Measurements from ENCODE around the gene TMOD1. TPM values are rescaled to one million over a fixed set of nuclear protein-coding genes. Genes with fewer than 3 reads are reported as not detected.
A peak's percentile ranks its signal among the peaks of the same experiment; 100 is the strongest.

The TMOD1 gene
- total RNA-seq, 4 donors from 2014 or later = 1.8 to 4.9 (median 2.9) TPM

- intact Hi-C loops (cut with DNase I; ENCODE audit: low total_unique reads) = no loop called here
- no peak overlapping the region for H3K4me3 ChIP-seq (ENCODE audit: low read depth, poor library complexity, severe bottlenecking)
- TF ChIP-seq POLR2A (IDR thresholded peaks at IDR 0.05) = no peak
- TF ChIP-seq, protein P1, sequence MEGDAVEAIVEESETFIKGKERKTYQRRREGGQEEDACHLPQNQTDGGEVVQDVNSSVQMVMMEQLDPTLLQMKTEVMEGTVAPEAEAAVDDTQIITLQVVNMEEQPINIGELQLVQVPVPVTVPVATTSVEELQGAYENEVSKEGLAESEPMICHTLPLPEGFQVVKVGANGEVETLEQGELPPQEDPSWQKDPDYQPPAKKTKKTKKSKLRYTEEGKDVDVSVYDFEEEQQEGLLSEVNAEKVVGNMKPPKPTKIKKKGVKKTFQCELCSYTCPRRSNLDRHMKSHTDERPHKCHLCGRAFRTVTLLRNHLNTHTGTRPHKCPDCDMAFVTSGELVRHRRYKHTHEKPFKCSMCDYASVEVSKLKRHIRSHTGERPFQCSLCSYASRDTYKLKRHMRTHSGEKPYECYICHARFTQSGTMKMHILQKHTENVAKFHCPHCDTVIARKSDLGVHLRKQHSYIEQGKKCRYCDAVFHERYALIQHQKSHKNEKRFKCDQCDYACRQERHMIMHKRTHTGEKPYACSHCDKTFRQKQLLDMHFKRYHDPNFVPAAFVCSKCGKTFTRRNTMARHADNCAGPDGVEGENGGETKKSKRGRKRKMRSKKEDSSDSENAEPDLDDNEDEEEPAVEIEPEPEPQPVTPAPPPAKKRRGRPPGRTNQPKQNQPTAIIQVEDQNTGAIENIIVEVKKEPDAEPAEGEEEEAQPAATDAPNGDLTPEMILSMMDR (IDR thresholded peaks at IDR 0.05) = no peak
- WGBS, 2 donors = 52 to 56% methylated on average over 3 of the region's 3 CpGs
- DNase-seq (ENCODE audit: low spot score in 2 of 2) = peak in 1 of 2 donors; percentile 53
These were observed 57.2 kb downstream of the TMOD1 start for GRCh38 chr9:97558701-97559101.

- DNase-seq (ENCODE audit: low spot score in 2 of 2) = no peak
- H3K4me3 ChIP-seq (ENCODE audit: low read depth, poor library complexity, severe bottlenecking) = no peak overlapping the region
- TF ChIP-seq, protein P1 (IDR thresholded peaks at IDR 0.05) = no peak
- no peak for TF ChIP-seq POLR2A (IDR thresholded peaks at IDR 0.05)
- WGBS, 2 donors = 78 to 80% methylated on average over 10 of the region's 10 CpGs
- intact Hi-C loops (cut with DNase I; ENCODE audit: low total_unique reads) = no loop called here
These were observed 57.6 kb downstream of the TMOD1 start for GRCh38 chr9:97559111-97559514.

DNA sequence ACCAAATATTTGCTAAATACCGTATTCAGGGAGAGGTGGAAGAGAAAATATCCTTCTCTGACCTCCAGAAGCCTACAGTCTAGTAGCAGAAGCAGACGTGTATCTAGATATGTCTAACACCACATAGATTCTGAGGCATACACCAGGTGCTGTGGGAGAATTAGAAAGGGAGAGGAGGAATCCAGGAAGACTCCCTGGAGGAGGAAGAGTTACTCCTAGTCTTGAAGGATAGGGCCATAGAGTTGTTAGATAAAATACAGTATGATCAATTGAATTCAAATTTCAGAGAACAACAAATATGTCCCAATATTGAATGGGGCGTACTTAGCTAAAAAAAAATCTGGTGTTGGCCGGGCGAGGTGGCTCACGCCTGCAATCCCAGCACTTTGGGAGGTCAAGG lies 58.7 kb downstream of the TMOD1 start:
- TF ChIP-seq, protein P1 (IDR thresholded peaks at IDR 0.05) = no peak
- TF ChIP-seq POLR2A (IDR thresholded peaks at IDR 0.05) = no peak
- WGBS, 2 donors = 90 to 95% methylated on average over 6 of the region's 6 CpGs
- H3K4me3 ChIP-seq (ENCODE audit: low read depth, poor library complexity, severe bottlenecking) = no peak overlapping the region
- intact Hi-C loops (cut with DNase I; ENCODE audit: low total_unique reads) = no loop called here
- DNase-seq (ENCODE audit: low spot score in 2 of 2) = peak in 1 of 2 donors; percentile 9

DNA sequence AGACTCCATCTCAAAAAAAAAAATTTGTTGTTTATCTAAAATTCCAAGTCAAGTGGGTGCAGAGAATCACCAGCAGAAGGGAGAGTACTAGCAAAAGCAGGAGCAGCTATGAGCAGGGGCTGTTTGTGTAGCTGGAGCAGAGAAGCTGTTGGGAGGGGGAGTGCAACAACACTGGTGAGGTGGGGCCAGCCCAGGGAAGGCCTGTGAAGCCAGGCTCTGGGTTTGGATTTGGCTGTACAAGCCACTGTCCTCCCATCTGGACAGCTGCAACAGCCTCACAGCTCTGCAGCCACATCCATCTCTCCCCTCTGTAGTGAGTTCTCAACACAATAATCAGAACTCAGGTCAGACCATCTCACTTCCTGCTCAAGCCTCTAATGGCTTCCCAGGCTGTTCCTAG lies 59.4 kb downstream of the TMOD1 start:
- no peak overlapping the region for H3K4me3 ChIP-seq (ENCODE audit: low read depth, poor library complexity, severe bottlenecking)
- intact Hi-C loops (cut with DNase I; ENCODE audit: low total_unique reads) = no loop called here
- TF ChIP-seq, protein P1 (IDR thresholded peaks at IDR 0.05) = no peak
- TF ChIP-seq POLR2A (IDR thresholded peaks at IDR 0.05) = no peak
- DNase-seq (ENCODE audit: low spot score in 2 of 2) = peak in 1 of 2 donors; percentile 36

DNA sequence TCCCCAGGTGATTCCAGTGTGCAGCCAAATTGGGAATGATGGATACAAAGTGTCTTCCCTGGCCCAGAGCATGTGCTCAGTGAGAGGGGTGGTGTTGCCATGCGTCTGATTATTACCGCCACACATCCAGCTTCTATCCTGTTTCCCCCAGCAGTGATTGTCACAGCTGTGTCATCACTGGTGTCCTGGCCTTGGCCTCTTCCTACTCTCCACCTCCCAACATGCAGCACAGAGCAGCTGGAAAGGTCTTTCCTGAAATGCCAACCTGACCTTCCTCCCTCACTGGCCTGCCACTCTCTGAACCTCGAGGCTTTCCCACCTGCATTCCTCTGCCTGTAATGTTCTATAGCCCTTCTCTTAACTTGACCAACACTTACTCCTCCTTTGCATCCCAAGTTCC lies 60.0 kb downstream of the TMOD1 start:
- no peak overlapping the region for H3K4me3 ChIP-seq (ENCODE audit: low read depth, poor library complexity, severe bottlenecking)
- intact Hi-C loops (cut with DNase I; ENCODE audit: low total_unique reads) = no loop called here
- 78 to 83% methylated on average over 3 of the region's 3 CpGs for WGBS, 2 donors
- peak in 1 of 2 donors; percentile 76 for DNase-seq (ENCODE audit: low spot score in 2 of 2)
- TF ChIP-seq, protein P1 (IDR thresholded peaks at IDR 0.05) = no peak
- TF ChIP-seq POLR2A (IDR thresholded peaks at IDR 0.05) = no peak

DNA sequence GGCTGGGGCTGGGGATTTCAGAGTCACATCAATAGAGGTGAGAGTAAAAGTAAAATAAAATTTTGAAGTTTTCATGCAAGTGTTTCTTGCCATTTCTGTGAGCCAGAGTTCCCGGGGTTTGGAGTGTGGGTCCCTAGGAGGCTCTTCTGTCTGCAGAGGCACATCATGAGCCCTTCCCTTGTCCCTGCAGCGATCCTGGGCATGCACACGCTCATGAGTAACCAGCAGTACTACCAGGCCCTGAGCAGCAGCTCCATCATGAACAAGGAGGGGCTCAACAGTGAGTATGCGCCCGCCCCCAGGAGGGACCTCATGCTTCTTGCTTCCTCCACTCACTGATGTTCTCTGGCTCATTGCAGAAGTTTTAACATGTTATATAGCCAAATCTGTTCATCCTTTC lies 61.1 kb downstream of the TMOD1 start:
- DNase-seq (ENCODE audit: low spot score in 2 of 2) = peak in 1 of 2 donors; percentile 76
- no peak for TF ChIP-seq POLR2A (IDR thresholded peaks at IDR 0.05)
- TF ChIP-seq, protein P1 (IDR thresholded peaks at IDR 0.05) = no peak
- intact Hi-C loops (cut with DNase I; ENCODE audit: low total_unique reads) = no loop called here
- 86 to 91% methylated on average over 5 of the region's 5 CpGs for WGBS, 2 donors
- H3K4me3 ChIP-seq (ENCODE audit: low read depth, poor library complexity, severe bottlenecking) = no peak overlapping the region
